H1 (cell line): ENCODE measurements around the gene CENPP. TPM values are rescaled to one million over a fixed set of nuclear protein-coding genes. Genes with fewer than 3 reads are reported as not detected.

Source experiments
- CTCF ChIA-PET: fragments of 300-600 bp; sonication (Branson Sonifier 250); formaldehyde crosslinking; loops from one replicate; lab custom pipeline; 2021; ENCODE audit not compliant: partially characterized antibody; lab: Charles Lee
- POLR2A ChIA-PET: fragments of 300-600 bp; sonication (Branson Sonifier 250); formaldehyde crosslinking; loops from one replicate; lab custom pipeline; 2021; ENCODE audit warnings: inconsistent platforms; ENCODE audit not compliant: partially characterized antibody; lab: Charles Lee
- DNase-seq, 2 experiments: peaks; one replicate each; pipeline versions ENCODE4 v3.0.0 to v3.0.0-alpha.2; 2010 to 2022; ENCODE audit warnings: low spot score in 2 of 2, low read depth in 1 of 2, mixed read lengths in 1 of 2
- FAIRE-seq: peaks from 2 replicates; lab custom pipeline; 2011; peaks lifted over from hg19 to GRCh38; lab: Jason Lieb, UNC
- H2AFZ ChIP-seq: 2 replicates; pipeline ENCODE4 v1.8.1; 2012; ENCODE audit warnings: low read length, inconsistent platforms
- H2AK5ac ChIP-seq: 2 replicates; pipeline ENCODE4 v1.6.1; 2013; ENCODE audit warnings: low read depth, low read length
- H2BK120ac ChIP-seq: replicated peaks from 2 replicates; pipeline ENCODE3; 2013; ENCODE audit warnings: low read depth, low read length, inconsistent platforms
- H2BK12ac ChIP-seq: 2 replicates; pipeline ENCODE4 v1.6.1; 2013; ENCODE audit warnings: low read depth, low read length
- H2BK15ac ChIP-seq: 2 replicates; pipeline ENCODE4 v1.6.1; 2013; ENCODE audit warnings: low read length
- H2BK20ac ChIP-seq: 2 replicates; pipeline ENCODE4 v1.6.1; 2013; ENCODE audit warnings: low read length
- H2BK5ac ChIP-seq: 2 replicates; pipeline ENCODE4 v1.6.1; 2013; ENCODE audit warnings: low read depth, low read length
- H3K14ac ChIP-seq: 2 replicates; pipeline ENCODE4 v1.6.1; 2013; ENCODE audit warnings: inconsistent platforms; ENCODE audit not compliant: insufficient read length
- H3K18ac ChIP-seq: 2 replicates; pipeline ENCODE4 v1.6.1; 2013; ENCODE audit warnings: low read length; ENCODE audit errors: extremely low read depth
- H3K23ac ChIP-seq: 2 replicates; pipeline ENCODE4 v1.6.1; 2013; ENCODE audit warnings: inconsistent platforms; ENCODE audit not compliant: insufficient read length
- H3K23me2 ChIP-seq: 2 replicates; pipeline ENCODE4 v1.6.1; 2013; ENCODE audit warnings: low read depth, low read length
- H3K27ac ChIP-seq: 2 replicates; pipeline ENCODE4 v1.6.1; 2011; ENCODE audit warnings: low read depth, low read length, inconsistent platforms
- H3K27me3 ChIP-seq, 4 experiments: replicated peaks in 1 of 4; 1 replicate in 1 of 4; 2 replicates in 3 of 4; pipeline versions ENCODE4 v1.6.1 to v1.8.1; 2011 to 2013; ENCODE audit warnings: low read length in 3 of 4, mild to moderate bottlenecking in 3 of 4, inconsistent platforms in 2 of 4, mixed read lengths in 2 of 4, moderate library complexity in 1 of 4; ENCODE audit not compliant: control insufficient read depth in 3 of 4, insufficient read depth in 3 of 4; ENCODE audit errors: extremely low read depth in 1 of 4
- H3K36me3 ChIP-seq, 4 experiments: 2 replicates each; pipeline versions ENCODE4 v1.6.1 to v1.8.1; 2011 to 2013; ENCODE audit warnings: mild to moderate bottlenecking in 4 of 4, low read length in 3 of 4, moderate library complexity in 2 of 4, control low read depth in 1 of 4, inconsistent platforms in 1 of 4; ENCODE audit not compliant: insufficient read depth in 4 of 4, control insufficient read depth in 2 of 4
- H3K4ac ChIP-seq: replicated peaks from 2 replicates; pipeline ENCODE3; 2013; ENCODE audit warnings: low read length, low read depth, mixed read lengths, inconsistent platforms; ENCODE audit not compliant: insufficient read length
- H3K4me1 ChIP-seq, 4 experiments: replicated peaks in 1 of 4; 1 replicate in 1 of 4; 2 replicates in 3 of 4; pipeline versions ENCODE4 v1.6.1 to v1.8.1; 2011 to 2013; ENCODE audit warnings: low read length in 3 of 4, inconsistent platforms in 2 of 4, mixed read lengths in 1 of 4; ENCODE audit not compliant: insufficient read depth in 4 of 4, control insufficient read depth in 3 of 4
- H3K4me2 ChIP-seq, 2 experiments: 2 replicates each; pipeline versions ENCODE4 v1.6.1 to v1.8.1; 2011 to 2013; ENCODE audit warnings: low read depth in 2 of 2, low read length in 2 of 2, control low read depth in 1 of 2, inconsistent platforms in 1 of 2, mild to moderate bottlenecking in 1 of 2; ENCODE audit not compliant: insufficient read depth in 1 of 2
- H3K4me3 ChIP-seq, 4 experiments: fragments of 200-600, 300-600 bp in 1 of 4; sonication (generic), shearing (Covaris generic), sonication (Bioruptor Twin) in 1 of 4; 2 replicates each; pipeline versions ENCODE4 v1.5.1 to v1.8.1; 2011 to 2016; ENCODE audit warnings: low read length in 4 of 4, low read depth in 3 of 4, control low read depth in 2 of 4, inconsistent platforms in 2 of 4, mild to moderate bottlenecking in 2 of 4, mixed read lengths in 1 of 4, moderate library complexity in 1 of 4; ENCODE audit not compliant: insufficient read depth in 2 of 4; ENCODE audit errors: extremely low read depth in 1 of 4
- H3K56ac ChIP-seq: replicated peaks from 2 replicates; pipeline ENCODE3; 2013; ENCODE audit warnings: low read depth, mild to moderate bottlenecking, mixed read lengths, low read length, inconsistent platforms; ENCODE audit not compliant: insufficient read length
- H3K79me1 ChIP-seq: 2 replicates; pipeline ENCODE4 v1.6.1; 2013; ENCODE audit warnings: low read depth, low read length, control low read depth
- H3K79me2 ChIP-seq, 2 experiments: 2 replicates each; pipeline versions ENCODE4 v1.6.1 to v1.8.1; 2012 to 2013; ENCODE audit warnings: low read length in 2 of 2, mild to moderate bottlenecking in 2 of 2, inconsistent platforms in 1 of 2; ENCODE audit not compliant: insufficient read depth in 2 of 2, control insufficient read depth in 1 of 2
- H3K9ac ChIP-seq, 4 experiments: replicated peaks in 1 of 4; 1 replicate in 1 of 4; 2 replicates in 3 of 4; pipeline versions ENCODE4 v1.6.1 to v1.8.1; 2011 to 2013; ENCODE audit warnings: low read depth in 3 of 4, low read length in 3 of 4, control low read depth in 2 of 4, mild to moderate bottlenecking in 2 of 4, moderate library complexity in 2 of 4, inconsistent platforms in 1 of 4; ENCODE audit errors: extremely low read depth in 1 of 4
- H3K9me3 ChIP-seq, 2 experiments: 2 replicates each; pipeline versions ENCODE4 v1.6.1 to v1.8.1; 2012 to 2013; ENCODE audit warnings: mild to moderate bottlenecking in 2 of 2, moderate library complexity in 2 of 2, control low read depth in 1 of 2, inconsistent platforms in 1 of 2, low read depth in 1 of 2, low read length in 1 of 2, mixed read lengths in 1 of 2; ENCODE audit not compliant: insufficient read depth in 2 of 2
- H4K20me1 ChIP-seq, 2 experiments: replicated peaks in 1 of 2; 2 replicates each; pipeline versions ENCODE3 to v1.8.1; 2011 to 2013; ENCODE audit warnings: inconsistent platforms in 2 of 2, low read length in 2 of 2, mild to moderate bottlenecking in 1 of 2; ENCODE audit not compliant: insufficient read depth in 2 of 2, control insufficient read depth in 1 of 2
- H4K5ac ChIP-seq: 2 replicates; pipeline ENCODE4 v1.6.1; 2013; ENCODE audit warnings: low read length, low read depth, mixed read lengths, inconsistent platforms; ENCODE audit not compliant: insufficient read length
- H4K8ac ChIP-seq: 2 replicates; pipeline ENCODE4 v1.8.0; 2013; ENCODE audit warnings: mild to moderate bottlenecking, moderate library complexity, low read length, inconsistent platforms; ENCODE audit not compliant: insufficient read depth; ENCODE audit errors: extremely low read depth
- H4K91ac ChIP-seq: replicated peaks from 2 replicates; pipeline ENCODE3; 2013; ENCODE audit warnings: low read length, mixed read lengths, inconsistent platforms; ENCODE audit not compliant: insufficient read length
- EGR1 ChIP-seq: IDR thresholded peaks from 2 replicates; pipeline ENCODE4 v1.6.1; 2011; ENCODE audit warnings: low read depth, low read length, borderline replicate concordance
- FOSL1 ChIP-seq: IDR thresholded peaks from 2 replicates; pipeline ENCODE4 v1.6.1; 2011; ENCODE audit warnings: mild to moderate bottlenecking, low read depth, low read length, moderate library complexity; ENCODE audit not compliant: insufficient read depth
- SRF ChIP-seq: IDR thresholded peaks from 2 replicates; pipeline ENCODE4 v1.6.1; 2011; ENCODE audit warnings: mild to moderate bottlenecking, low read depth, low read length, moderate library complexity
- TBP ChIP-seq: IDR thresholded peaks from 2 replicates; pipeline ENCODE4 v1.6.1; 2011; ENCODE audit warnings: low read depth, low read length, improper control_type of control experiment
- WGBS, 2 experiments: shearing (Covaris generic) in 1 of 2; methylation state at CpG; one replicate each; pipeline versions ENCODE4 v1.1.6 to v1.1.7; 2013 to 2015; ENCODE audit warnings: low lambda C conversion rate in 2 of 2, mixed read lengths in 2 of 2, inconsistent platforms in 1 of 2, low coverage in 1 of 2, missing lambda C conversion rate in 1 of 2; ENCODE audit not compliant: insufficient replicate concordance in 2 of 2, insufficient coverage in 1 of 2, insufficient read length in 1 of 2; ENCODE audit errors: extremely low coverage in 1 of 2, missing lambda C conversion rate in 1 of 2; 5-methylcytosine and 5-hydroxymethylcytosine counted together
- polyA plus RNA-seq, 7 experiments: library from polyadenylated mRNA; depleted of rRNA in 3 of 7; stranded (reverse) in 5 of 7; unstranded in 2 of 7; fragments of >200 nt in 5 of 7; fragments of 200-250 nt in 2 of 7; gene quantifications; 1 replicate in 5 of 7; 2 replicates in 1 of 7; 4 replicates in 1 of 7; pipeline versions ENCODE4 v1.2.1 to v1.2.3, GENCODE V29; 2011 to 2013; ENCODE audit warnings: missing spikeins in 2 of 7, mixed read lengths in 2 of 7
- total RNA-seq: library from RNA; stranded (reverse); fragmentation: NEBNext Ultra II Directional; extraction: Animal tissue kit (Norgen Biotek cat#: 25700); gene quantifications from 2 replicates; pipeline ENCODE4 v1.2.1, GENCODE V29; 2021

Gene CENPP
- total and polyA plus RNA-seq, 2 of the 8 experiments (the other 6 are each of a cell fraction or from before 2014, with no cell fraction given) = 2.7 to 10.8 TPM

GRCh38 chr9:92297611-92298010 lies 28.1 kb upstream of the CENPP start:
- Histone ChIP-seq H2BK20ac (no peak overlapping the region), H2AFZ (no peak overlapping the region), H3K23me2 (peaks cover 2% of the 10 kb centered on the region; the same call in 1 of the 2 replicates), H2AK5ac (no peak overlapping the region), H2BK15ac (no peak overlapping the region), H3K9me3 (no peaks in the 10 kb centered on the region), H3K4ac (no peak overlapping the region), H2BK120ac (no peak overlapping the region), H4K20me1 (no peaks in the 10 kb centered on the region), H3K36me3 (peaks cover 11 to 56% (median 34%) of the 10 kb centered on the region in 4 experiments), H3K27ac (no peak overlapping the region), H3K56ac (no peak overlapping the region), H3K4me1 (peaks cover 0 to 3% (median 0%) of the 10 kb centered on the region in 4 experiments; a peak in 1 of 7 replicates), H3K79me1 (0 out of 2 replicates have a peak, but pooled peaks cover 3% of the 10 kb centered on the region), H3K9ac (no peak overlapping the region), H3K4me3 (no peak overlapping the region), H4K5ac (no peak overlapping the region), H3K23ac (no peak overlapping the region), H4K8ac (no peak overlapping the region), H3K18ac (no peak overlapping the region), H3K27me3 (no peaks in the 10 kb centered on the region), H4K91ac (no peak overlapping the region), H3K79me2 (peaks cover 4 to 9% of the 10 kb centered on the region in 2 experiments), H3K14ac (no peak overlapping the region), H2BK5ac (no peak overlapping the region), H2BK12ac (no peak overlapping the region), H3K4me2 (no peak overlapping the region)
- FAIRE-seq (no peak), DNase-seq (no peak)
- 95% methylated on average over 3 of the region's 3 CpGs; no CpG with 5 or more reads in 1 of the 2 experiments for WGBS, 2 experiments
- ChIA-PET POLR2A (interaction anchor here (2.9 kb wide), 1 partner anchor 19 kb away, joined by 11 read pairs; no protein-coding TSS in a partner anchor), CTCF (no interaction called here)
- TF ChIP-seq FOSL1 = no peak
- TF ChIP-seq TBP = no peak
- TF ChIP-seq SRF = no peak
- TF ChIP-seq EGR1 = no peak
- TF ChIP-seq, all 59 proteins: peak for 0
